GM12878 (cell line): Measurements from ENCODE around the gene SMIM9. TPM values are rescaled to one million over a fixed set of nuclear protein-coding genes. Genes with fewer than 3 reads are reported as not detected.

ENCODE experiments used
- CBX5 ChIP-seq: sonication (generic); IDR thresholded peaks from 2 replicates; pipeline ENCODE4 v1.6.1; 2016; ENCODE audit warnings: low read depth, moderate library complexity, mild to moderate bottlenecking, inconsistent platforms
- CHD1 ChIP-seq: IDR thresholded peaks from 2 replicates; pipeline ENCODE4 v1.6.1; 2012; ENCODE audit warnings: low read depth, low read length, improper control_type of control experiment
- CTCF ChIP-seq, 3 experiments: IDR thresholded peaks in 2 of 3; conservative IDR thresholded peaks in 1 of 3; 2 replicates each; pipeline ENCODE4 v1.5.1; 2011; ENCODE audit warnings: low read depth in 3 of 3, low read length in 3 of 3, mild to moderate bottlenecking in 3 of 3, control low read depth in 2 of 3, moderate library complexity in 2 of 3, inconsistent platforms in 1 of 3, mixed read lengths in 1 of 3; ENCODE audit not compliant: control insufficient read depth in 2 of 3, insufficient read depth in 1 of 3; ENCODE audit errors: extremely low read depth in 1 of 3
- CUX1 ChIP-seq: IDR thresholded peaks from 2 replicates; pipeline ENCODE4 v1.6.1; 2012; ENCODE audit warnings: improper control_type of control experiment, low read depth, low read length; ENCODE audit not compliant: insufficient replicate concordance
- E2F4 ChIP-seq: IDR thresholded peaks from 2 replicates; pipeline ENCODE4 v1.6.1; 2012; ENCODE audit warnings: low read depth, low read length, improper control_type of control experiment
- E2F8 ChIP-seq: fragments of 450-650 bp; IDR thresholded peaks from 2 replicates; pipeline ENCODE4 v1.6.1; 2018; ENCODE audit warnings: mild to moderate bottlenecking, low read depth, moderate library complexity; ENCODE audit not compliant: partially characterized antibody
- GABPA ChIP-seq: IDR thresholded peaks from 2 replicates; pipeline ENCODE4 v1.6.1; 2014; ENCODE audit warnings: antibody characterized with exemption, low read depth, mild to moderate bottlenecking, inconsistent platforms
- IKZF2 ChIP-seq, 2 experiments: fragments of 450-650 bp; IDR thresholded peaks; 2 replicates each; pipeline ENCODE4 v1.6.1; 2017; ENCODE audit warnings: mild to moderate bottlenecking in 2 of 2, moderate library complexity in 2 of 2
- LARP7 ChIP-seq: fragments of 450-650 bp; IDR thresholded peaks from 2 replicates; pipeline ENCODE4 v1.6.1; 2017; ENCODE audit warnings: mild to moderate bottlenecking
- NFYA ChIP-seq: IDR thresholded peaks from 2 replicates; pipeline ENCODE4 v1.6.1; 2011; ENCODE audit warnings: low read depth, mild to moderate bottlenecking, low read length, improper control_type of control experiment, borderline replicate concordance
- NR2C2 ChIP-seq: IDR thresholded peaks from 2 replicates; pipeline ENCODE4 v1.6.1; 2011; ENCODE audit warnings: borderline replicate concordance, low read depth; ENCODE audit not compliant: control insufficient read depth, insufficient read length
- STAT1 ChIP-seq: fragments of 450-650 bp; conservative IDR thresholded peaks from 2 replicates; pipeline ENCODE4 v1.6.1; 2014; ENCODE audit warnings: antibody characterized with exemption, mild to moderate bottlenecking
- polyA plus RNA-seq, 11 experiments: library from polyadenylated mRNA; depleted of rRNA in 4 of 11; unstranded in 6 of 11; stranded (reverse) in 5 of 11; fragments of >200 nt; fragmentation: Nextera tagmentation in 4 of 11; fragmentation: Illumina TruSeq in 1 of 11; extraction: Ambion mirVana in 4 of 11; extraction: Trizol in 1 of 11; gene quantifications; 1 replicate in 1 of 11; 2 replicates in 10 of 11; pipeline versions ENCODE4 v1.2.1 to v1.2.3, GENCODE V29; 2011 to 2016; ENCODE audit warnings: inconsistent platforms in 2 of 11, missing spikeins in 2 of 11, low read depth in 1 of 11
- total RNA-seq, 4 experiments: library from RNA; depleted of rRNA in 3 of 4; stranded (reverse); fragments of >200 nt in 3 of 4; fragmentation: Illumina TruSeq in 1 of 4; extraction: Trizol in 1 of 4; gene quantifications; 2 replicates each; pipeline versions ENCODE4 v1.2.1 to v1.2.3, GENCODE V29; 2013 to 2021

Gene SMIM9
- total and polyA plus RNA-seq, 10 of the 15 experiments (the other 5 are each of a cell fraction or from before 2014, with no cell fraction given): not detected

- no peak for TF ChIP-seq CUX1
- TF ChIP-seq IKZF2 (IDR thresholded peaks at IDR 0.05): no peak
- no peak for TF ChIP-seq LARP7
- no peak for TF ChIP-seq E2F4
- TF ChIP-seq CHD1: no peak
- TF ChIP-seq NFYA: no peak
- TF ChIP-seq STAT1: no peak
- no peak for TF ChIP-seq CTCF (IDR thresholded peaks at IDR 0.05 in 2 of 3, conservative IDR thresholded peaks at IDR 0.05 in 1 of 3; ENCODE audit: control insufficient read depth in 2 of 3, extremely low read depth in 1 of 3, insufficient read depth in 1 of 3, low read depth in 3 of 3, low read length in 3 of 3)
- TF ChIP-seq GABPA: no peak
- no peak for TF ChIP-seq E2F8
- no peak for TF ChIP-seq CBX5
- TF ChIP-seq NR2C2: no peak
Observed at GRCh38 chrX:154797006-154797405, 37.5 kb downstream of the SMIM9 start (continued).
